ENCODE results near the gene POLG2.

DNA sequence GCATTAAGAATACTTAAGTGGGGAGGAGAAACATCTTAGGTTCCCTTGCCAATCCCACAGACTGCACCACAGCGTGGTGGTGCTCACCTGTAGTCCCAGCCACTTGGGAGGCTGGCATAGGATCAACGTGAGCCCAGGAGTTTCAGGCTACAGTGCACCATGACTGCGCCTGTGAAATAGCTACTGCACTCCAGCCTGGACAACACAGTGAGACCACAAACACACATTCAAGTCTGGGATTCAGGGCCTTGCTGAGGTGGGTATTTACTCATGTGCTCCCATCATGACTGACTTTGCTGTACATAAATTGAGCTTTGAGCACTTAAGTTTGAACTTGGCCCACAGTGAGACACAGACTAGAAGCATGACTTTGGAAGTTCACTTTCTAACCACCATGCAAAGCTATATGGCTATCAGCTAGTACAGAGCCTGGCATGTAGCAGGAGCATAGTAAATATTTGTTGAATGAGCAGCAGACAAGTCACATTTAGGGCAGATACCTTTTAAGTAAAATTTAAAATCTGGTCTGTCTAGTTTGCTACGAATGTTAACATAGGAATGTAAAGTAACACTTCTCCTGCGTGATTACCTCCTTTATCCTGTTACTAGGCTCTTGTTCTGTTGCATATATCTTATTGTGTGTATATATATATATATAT, 43.4 kb upstream of the POLG2 start:
- TF ChIP-seq CTCF (IDR thresholded peaks at IDR 0.05) = no peak
- TF ChIP-seq POLR2A (IDR thresholded peaks at IDR 0.05) = no peak
